ENCODE results near the gene CDYL. TPM values are rescaled to one million over a fixed set of nuclear protein-coding genes. Genes with fewer than 3 reads are reported as not detected.

The CDYL gene
- total RNA-seq, 2 experiments from 2014 or later: 31.1 to 31.2 TPM

GRCh38 chr6:4780360-4780812, 4.2 kb downstream of the CDYL start:
- intact Hi-C loops (cut with micrococcal nuclease): no loop called here
- H3K36me3 Mint-ChIP-seq (ENCODE audit: low read depth): peaks cover 31% of the 10 kb centered on the region
- H3K27me3 Mint-ChIP-seq: no peaks in the 10 kb centered on the region
- ATAC-seq (no peak), DNase-seq (no peak)
- no peak for TF ChIP-seq CTCF (IDR thresholded peaks at IDR 0.05)
- ChIA-PET CTCF (interaction anchor here (2.3 kb wide), 1 partner anchor 10 kb away, joined by 11 read pairs; no protein-coding TSS in a partner anchor), POLR2A (interaction anchor here (1.0 kb wide), 1 partner anchor 10 kb away, joined by 3 read pairs; no protein-coding TSS in a partner anchor)
- H3K4me1 Mint-ChIP-seq (ENCODE audit: low read depth): peaks cover 68% of the 10 kb centered on the region
- H3K27ac Mint-ChIP-seq: peak overlapping the region; percentile 34
- H3K4me3 Mint-ChIP-seq: no peak overlapping the region
- peaks cover 25% of the 10 kb centered on the region for H3K9me3 Mint-ChIP-seq

- no peak for DNase-seq
Observed at GRCh38 chr6:4781426-4781825, 5.2 kb downstream of the CDYL start.

GRCh38 chr6:4781967-4782575, 5.9 kb downstream of the CDYL start:
- no peak overlapping the region for H3K4me3 Mint-ChIP-seq
- H3K27ac Mint-ChIP-seq: no peak overlapping the region
- H3K27me3 Mint-ChIP-seq: no peaks in the 10 kb centered on the region
- peaks cover 25% of the 10 kb centered on the region for H3K9me3 Mint-ChIP-seq
- H3K4me1 Mint-ChIP-seq (ENCODE audit: low read depth): peaks cover 82% of the 10 kb centered on the region
- POLR2A ChIA-PET: interaction anchor here (0.6 kb wide), 1 partner anchor 146 kb away, joined by 3 read pairs; no protein-coding TSS in a partner anchor
- ATAC-seq (no peak), DNase-seq (no peak)
- intact Hi-C loops (cut with micrococcal nuclease): no loop called here
- CTCF ChIA-PET: interaction anchor here (1.3 kb wide), 2 partner anchors 8 to 30 kb away, joined by 3 to 6 read pairs; no protein-coding TSS in a partner anchor
- no peak for TF ChIP-seq CTCF (IDR thresholded peaks at IDR 0.05)
- peaks cover 31% of the 10 kb centered on the region for H3K36me3 Mint-ChIP-seq (ENCODE audit: low read depth)

More at GRCh38 chr6:4781426-4781825, 5.2 kb downstream of the CDYL start:
- intact Hi-C loops (cut with micrococcal nuclease): no loop called here
- CTCF ChIA-PET: interaction anchor here (1.3 to 2.3 kb wide), 3 partner anchors 9 to 30 kb away, joined by 3 to 11 read pairs (median 6); no protein-coding TSS in a partner anchor
- H3K9me3 Mint-ChIP-seq: peaks cover 25% of the 10 kb centered on the region
- no peak for TF ChIP-seq CTCF (IDR thresholded peaks at IDR 0.05)
- H3K4me3 Mint-ChIP-seq: no peak overlapping the region
- no peaks in the 10 kb centered on the region for H3K27me3 Mint-ChIP-seq
- H3K27ac Mint-ChIP-seq: peak overlapping the region; percentile 48
- POLR2A ChIA-PET: interaction anchor here (0.6 kb wide), 1 partner anchor 147 kb away, joined by 3 read pairs; no protein-coding TSS in a partner anchor
- peaks cover 76% of the 10 kb centered on the region for H3K4me1 Mint-ChIP-seq (ENCODE audit: low read depth)
- ATAC-seq: no peak
- peaks cover 31% of the 10 kb centered on the region for H3K36me3 Mint-ChIP-seq (ENCODE audit: low read depth)

- POLR2A ChIA-PET: interaction anchor here (0.8 to 1.9 kb wide), 3 partner anchors 9 to 19 kb away, joined by 3 to 13 read pairs (median 3); partner anchors contain the start of gene CDYL
- ATAC-seq (no peak), DNase-seq (no peak)
- intact Hi-C loops (cut with micrococcal nuclease): no loop called here
- Mint-ChIP-seq H3K4me3 (no peak overlapping the region), H3K27me3 (no peaks in the 10 kb centered on the region), H3K4me1 (ENCODE audit: low read depth) (peaks cover 79% of the 10 kb centered on the region), H3K36me3 (ENCODE audit: low read depth) (peaks cover 19% of the 10 kb centered on the region), H3K9me3 (peaks cover 7% of the 10 kb centered on the region), H3K27ac (no peak overlapping the region)
- CTCF ChIA-PET: interaction anchor here (1.1 kb wide), 1 partner anchor 24 kb away, joined by 3 read pairs; no protein-coding TSS in a partner anchor
- TF ChIP-seq CTCF (IDR thresholded peaks at IDR 0.05): no peak
Observed at GRCh38 chr6:4786996-4787395, 10.8 kb downstream of the CDYL start.

GRCh38 chr6:4788482-4788881, 12.3 kb downstream of the CDYL start:
- H3K9me3 Mint-ChIP-seq: peaks cover 7% of the 10 kb centered on the region
- intact Hi-C loops (cut with micrococcal nuclease): no loop called here
- H3K27ac Mint-ChIP-seq: no peak overlapping the region
- ChIA-PET CTCF (interaction anchor here (2.4 kb wide), 1 partner anchor 12 kb away, joined by 18 read pairs; no protein-coding TSS in a partner anchor), POLR2A (no interaction called here)
- H3K4me3 Mint-ChIP-seq: no peak overlapping the region
- H3K36me3 Mint-ChIP-seq (ENCODE audit: low read depth): peaks cover 16% of the 10 kb centered on the region
- DNase-seq (no peak), ATAC-seq (no peak)
- no peak for TF ChIP-seq CTCF (IDR thresholded peaks at IDR 0.05)
- peaks cover 69% of the 10 kb centered on the region for H3K4me1 Mint-ChIP-seq (ENCODE audit: low read depth)
- H3K27me3 Mint-ChIP-seq: no peaks in the 10 kb centered on the region

Measured in activated CD8-positive, alpha-beta T cell treated with anti-CD3 and anti-CD28 coated beads for 36 hours (primary cell).